SJSA1 (cell line): Measurements from ENCODE around the gene PLPP7. TPM values are rescaled to one million over a fixed set of nuclear protein-coding genes. Genes with fewer than 3 reads are reported as not detected.
"Not testable (repeated sequence)": the region's sequence is repeated elsewhere in the genome, so short reads cannot be mapped to it uniquely, and the experiment has no call there.

Experiments used
- DNase-seq, 2 experiments: peaks; one replicate each; pipeline ENCODE4 v3.0.0-alpha.2; 2015 to 2020; ENCODE audit warnings: low spot score in 2 of 2, low read depth in 1 of 2
- H3K27ac ChIP-seq: fragments of 250-450 bp; sonication (Bioruptor Pico); 2 replicates; pipeline ENCODE4 v1.5.1; 2020; ENCODE audit warnings: mild to moderate bottlenecking, moderate library complexity
- H3K27me3 ChIP-seq: fragments of 250-450 bp; sonication (Bioruptor Pico); replicated peaks from 2 replicates; pipeline ENCODE4 v1.5.1; 2020; ENCODE audit warnings: mild to moderate bottlenecking, moderate library complexity
- H3K36me3 ChIP-seq: fragments of 250-450 bp; sonication (Bioruptor Pico); 2 replicates; pipeline ENCODE4 v1.5.1; 2020; ENCODE audit warnings: mild to moderate bottlenecking
- H3K4me1 ChIP-seq: fragments of 250-450 bp; sonication (Bioruptor Pico); replicated peaks from 2 replicates; pipeline ENCODE4 v1.6.1; 2021; ENCODE audit warnings: mild to moderate bottlenecking
- H3K4me3 ChIP-seq: fragments of 250-450 bp; sonication (Bioruptor Pico); 2 replicates; pipeline ENCODE4 v1.5.1; 2020; ENCODE audit warnings: mild to moderate bottlenecking
- H3K9me3 ChIP-seq: fragments of 250-450 bp; sonication (Bioruptor Pico); replicated peaks from 2 replicates; pipeline ENCODE4 v1.5.1; 2020; ENCODE audit warnings: mild to moderate bottlenecking
- total RNA-seq: library from RNA; depleted of rRNA; stranded (reverse); fragments of >200 nt; shearing (Covaris generic); gene quantifications from 2 replicates; pipeline ENCODE4 v1.2.3, GENCODE V29; 2014; rRNA removed

PLPP7 gene
- total RNA-seq, 1 experiment from 2014 or later, result 0.08 TPM

DNA sequence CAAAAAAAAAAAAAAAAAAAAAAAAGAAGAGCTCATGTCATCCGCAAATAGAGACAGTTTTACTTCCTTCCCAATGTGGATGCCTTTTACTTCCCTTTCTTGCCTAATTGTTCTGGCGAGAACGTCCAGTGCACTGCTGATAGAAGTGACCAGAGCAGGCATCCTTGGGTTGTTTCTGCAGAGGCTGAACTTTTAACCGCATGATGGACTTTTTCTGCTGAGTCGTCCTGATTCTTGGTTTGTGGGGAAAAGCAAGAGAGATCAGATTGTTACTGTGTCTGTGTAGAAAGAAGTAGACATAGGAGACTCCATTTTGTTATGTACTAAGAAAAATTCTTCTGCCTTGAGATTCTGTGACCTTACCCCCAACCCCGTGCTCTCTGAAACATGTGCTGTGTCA lies 67.0 kb downstream of the PLPP7 start:
- H3K36me3 ChIP-seq, DNase-seq, H3K27me3 ChIP-seq, H3K9me3 ChIP-seq, H3K4me3 ChIP-seq, H3K27ac ChIP-seq, H3K4me1 ChIP-seq: not testable (repeated sequence)

- Histone ChIP-seq H3K4me3 (no peak overlapping the region), H3K36me3 (no peaks in the 10 kb centered on the region), H3K9me3 (no peaks in the 10 kb centered on the region), H3K4me1 (peaks cover 4% of the 10 kb centered on the region; the same call in 1 of the 2 replicates), H3K27me3 (no peaks in the 10 kb centered on the region), H3K27ac (no peak overlapping the region)
- no peak for DNase-seq
Observed at GRCh38 chr9:131358556-131358955, 69.0 kb downstream of the PLPP7 start.

Other genes with a start within 250 kb of the PLPP7 start
- 0.19 and 0.61 TPM in 2 replicates for gene AIF1L, start 193.2 kb upstream of the PLPP7 start, total RNA-seq
- 9.9 and 10.8 TPM in 2 replicates for gene NUP214, start 164.1 kb upstream of the PLPP7 start, total RNA-seq
- 0.03 TPM in 1 of 2 replicates, not detected in the other for gene FAM78A, start 13.2 kb upstream of the PLPP7 start, total RNA-seq
- gene PRRC2B, start 104.4 kb downstream of the PLPP7 start, total RNA-seq, result 38.4 and 41.1 TPM in 2 replicates
- 25.6 and 34.6 TPM in 2 replicates for gene POMT1, start 213.2 kb downstream of the PLPP7 start, total RNA-seq
- gene UCK1, start 241.5 kb downstream of the PLPP7 start, total RNA-seq, result 19.1 and 21.9 TPM in 2 replicates